Upper lobe of left lung (tissue), 6 donors: ENCODE data around the gene PDK2. TPM values are rescaled to one million over a fixed set of nuclear protein-coding genes. Genes with fewer than 3 reads are reported as not detected.

Experiments
- ATAC-seq, 2 donors: fragments of 200-7000 bp; cut with Tn5 transposase; one replicate each; pipeline ENCODE4 v1.9.1; 2022; ENCODE audit warnings: mild to moderate bottlenecking in 2 of 2, moderate library complexity in 2 of 2; ENCODE audit not compliant: low FRiP score in 2 of 2
- DNase-seq, 2 donors: peaks; one replicate each; pipeline ENCODE4 v3.0.0-alpha.2; 2019 to 2020
- H3K27ac ChIP-seq, 4 donors: fragments of 200-600 bp; sonication (generic); one replicate each; pipeline ENCODE4 v1.5.1; 2016 to 2019
- H3K27me3 ChIP-seq, 4 donors: fragments of 200-600 bp; sonication (generic); one replicate each; pipeline ENCODE4 v1.5.1; 2017 to 2019
- H3K36me3 ChIP-seq, 4 donors: fragments of 200-600 bp; sonication (generic); one replicate each; pipeline ENCODE4 v1.5.1; 2016 to 2019
- H3K4me1 ChIP-seq, 4 donors: fragments of 200-600 bp; sonication (generic); one replicate each; pipeline ENCODE4 v1.5.1; 2018 to 2019
- H3K4me3 ChIP-seq, 4 donors: fragments of 200-600 bp; sonication (generic); one replicate each; pipeline ENCODE4 v1.5.1; 2017 to 2019; ENCODE audit warnings: mild to moderate bottlenecking in 2 of 4, moderate library complexity in 1 of 4
- H3K9me3 ChIP-seq, 4 donors: fragments of 200-600 bp; sonication (generic); one replicate each; pipeline ENCODE4 v1.5.1; 2018 to 2019
- CTCF ChIP-seq, 6 experiments: fragments of 450-650 bp in 4 of 6; fragments of 200-600 bp in 2 of 6; sonication (generic) in 2 of 6; IDR thresholded peaks; one replicate each; pipeline ENCODE4 v1.5.1; 2016 to 2019; ENCODE audit warnings: antibody characterized with exemption in 6 of 6
- EP300 ChIP-seq, 4 donors: sonication (generic); formaldehyde crosslinking; IDR thresholded peaks; one replicate each; pipeline ENCODE4 v1.5.1; 2017; ENCODE audit warnings: antibody characterized with exemption in 4 of 4, control low read depth in 2 of 4
- POLR2A ChIP-seq, 4 donors: fragments of 450-650 bp; IDR thresholded peaks; one replicate each; pipeline ENCODE4 v1.5.1; 2016 to 2017; ENCODE audit warnings: antibody characterized with exemption in 4 of 4, mild to moderate bottlenecking in 2 of 4
- POLR2AphosphoS5 ChIP-seq, 2 donors: sonication (generic); formaldehyde crosslinking; IDR thresholded peaks; one replicate each; pipeline ENCODE4 v1.5.1; 2017; ENCODE audit warnings: antibody characterized with exemption in 2 of 2
- whole genome bisulfite sequencing, 2 donors: methylation state at CpG; one replicate each; pipeline ENCODE4 v1.1.5; 2017 to 2018; 5-methylcytosine and 5-hydroxymethylcytosine counted together
- total RNA-seq, 6 donors: library from RNA; depleted of rRNA in 4 of 6; stranded (reverse); fragments of >200 nt in 4 of 6; gene quantifications; one replicate each; pipeline versions ENCODE4 v1.1.0 to v1.2.1, GENCODE V29; 2016 to 2021
- donor health status: DM: no; HTN: no; CAD: no; lungs with moderate emphysema.
- donor health status: DM: no; HTN: yes; CAD: no; lungs with severe emphysema.

PDK2 gene
- total RNA-seq, 6 donors from 2014 or later: 15.7 to 80.7 (median 34.9) TPM

DNA sequence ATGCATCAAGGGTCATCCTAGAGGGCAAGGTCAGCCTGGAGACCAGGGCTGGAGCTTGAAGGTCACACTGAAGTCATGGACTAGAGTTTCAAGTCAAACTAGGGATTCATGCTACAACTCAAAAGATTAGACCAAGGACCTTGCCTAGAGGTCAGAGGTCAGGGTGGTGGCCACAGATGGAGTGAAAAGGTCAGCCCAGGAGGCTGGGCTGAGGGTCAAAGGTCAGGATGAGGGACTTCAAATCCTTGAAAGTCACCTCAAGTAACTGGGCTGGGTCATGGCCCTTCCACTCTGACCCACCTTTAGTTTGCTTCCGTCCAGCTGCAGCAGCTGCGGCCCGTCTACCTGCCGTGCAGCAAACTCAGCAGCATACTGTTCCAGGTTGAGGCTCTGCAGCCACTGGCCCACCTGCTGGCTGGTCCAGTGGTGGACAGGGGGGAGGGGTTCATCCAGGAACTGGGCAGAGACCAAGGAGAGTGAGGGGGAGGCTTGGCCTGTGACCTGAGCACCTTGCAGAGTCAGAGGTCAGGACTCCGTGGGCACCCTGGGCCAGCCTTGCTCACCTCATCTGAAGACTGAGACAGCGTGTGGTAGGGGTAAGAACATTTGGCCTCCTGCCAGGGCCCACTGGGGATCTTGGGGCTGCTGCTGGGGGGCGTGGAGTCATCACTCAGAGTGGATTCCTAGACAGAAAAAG, 18.6 kb downstream of the PDK2 start:
- TF ChIP-seq POLR2AphosphoS5 (IDR thresholded peaks at IDR 0.05) (no peak), POLR2A (IDR thresholded peaks at IDR 0.05) (no peak), CTCF (IDR thresholded peaks at IDR 0.05) (no peak)
- H3K9me3 ChIP-seq: no peaks in the 10 kb centered on the region
- H3K27me3 ChIP-seq: peaks cover 0 to 8% (median 0%) of the 10 kb centered on the region in 4 donors
- WGBS, 2 donors: 82% methylated on average over 7 of the region's 7 CpGs; no CpG with 5 or more reads in 1 of the 2 donors
- H3K4me1 ChIP-seq: peaks cover 9 to 35% (median 24%) of the 10 kb centered on the region in 4 donors
- peak in 1 of 2 donors; percentile 57 for DNase-seq
- peaks cover 0 to 18% (median 9%) of the 10 kb centered on the region in 4 donors for H3K36me3 ChIP-seq
- H3K4me3 ChIP-seq: no peak overlapping the region
- peak overlapping the region in 1 of 4 donors; percentile 86 for H3K27ac ChIP-seq
- no peak for ATAC-seq

GRCh38 chr17:50114401-50114800, 19.2 kb downstream of the PDK2 start:
- no peak overlapping the region for H3K4me3 ChIP-seq
- no peak for ATAC-seq
- no peak overlapping the region for H3K27ac ChIP-seq
- 89 to 94% methylated on average over 3 to 4 of the region's 4 CpGs for WGBS, 2 donors
- no peak for DNase-seq
- no peaks in the 10 kb centered on the region for H3K9me3 ChIP-seq
- peaks cover 0 to 12% (median 3%) of the 10 kb centered on the region in 4 donors for H3K36me3 ChIP-seq
- peaks cover 0 to 8% (median 0%) of the 10 kb centered on the region in 4 donors for H3K27me3 ChIP-seq
- H3K4me1 ChIP-seq: peaks cover 9 to 35% (median 24%) of the 10 kb centered on the region in 4 donors
- TF ChIP-seq CTCF (IDR thresholded peaks at IDR 0.05): no peak
- TF ChIP-seq POLR2A (IDR thresholded peaks at IDR 0.05): no peak
- no peak for TF ChIP-seq EP300 (IDR thresholded peaks at IDR 0.05)
- TF ChIP-seq POLR2AphosphoS5 (IDR thresholded peaks at IDR 0.05): no peak

DNA sequence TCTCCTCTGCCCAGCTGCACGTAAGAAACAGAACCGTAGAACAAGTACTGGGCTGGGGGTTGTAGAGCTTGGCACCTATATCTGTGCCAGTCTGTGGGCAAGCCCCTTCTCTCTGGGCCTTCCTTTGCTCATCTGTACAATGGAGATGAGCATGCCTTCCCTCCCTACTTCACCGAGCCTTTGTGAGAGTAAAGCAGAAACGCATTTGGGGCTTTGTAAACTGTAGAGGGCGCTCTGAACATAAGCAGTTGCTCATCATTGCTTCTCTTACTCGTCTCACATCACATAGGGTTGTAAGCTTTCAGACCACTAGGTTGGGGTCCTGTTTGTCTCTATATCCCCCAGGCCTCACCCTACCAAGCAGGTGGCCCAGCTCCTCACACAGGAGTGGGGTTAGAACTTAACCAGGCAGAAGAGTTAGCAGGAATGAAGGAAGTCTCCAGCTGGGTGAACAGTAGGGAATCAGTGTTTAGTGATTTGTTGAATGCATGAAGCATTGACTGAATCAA, 19.8 kb downstream of the PDK2 start:
- ATAC-seq (no peak), DNase-seq (no peak)
- no peak overlapping the region for H3K4me3 ChIP-seq
- peaks cover 9 to 35% (median 24%) of the 10 kb centered on the region in 4 donors for H3K4me1 ChIP-seq
- 29 to 41% methylated on average over 6 of the region's 6 CpGs for WGBS, 2 donors
- TF ChIP-seq POLR2A (IDR thresholded peaks at IDR 0.05) (no peak), EP300 (IDR thresholded peaks at IDR 0.05) (no peak), CTCF (IDR thresholded peaks at IDR 0.05) (peak in 4 of 6 experiments; percentile 30 to 44 (median 38))
- H3K9me3 ChIP-seq: no peaks in the 10 kb centered on the region
- H3K36me3 ChIP-seq: peaks cover 0 to 7% (median under 1%) of the 10 kb centered on the region in 4 donors
- peaks cover 0 to 8% (median 0%) of the 10 kb centered on the region in 4 donors for H3K27me3 ChIP-seq
- no peak overlapping the region for H3K27ac ChIP-seq

- peak in 1 of 2 donors; percentile 66 for DNase-seq
- peaks cover 0 to 8% (median 0%) of the 10 kb centered on the region in 4 donors for H3K27me3 ChIP-seq
- WGBS, 2 donors: 41 to 52% methylated on average over 12 to 17 of the region's 17 CpGs
Observed at GRCh38 chr17:50115756-50116155, 20.6 kb downstream of the PDK2 start.

GRCh38 chr17:50117202-50118051, 22.3 kb downstream of the PDK2 start:
- DNase-seq (peak; percentile 51 to 94), ATAC-seq (peak; percentile 35 to 84)
- H3K4me3 ChIP-seq: peak overlapping the region in 2 of 4 donors; percentile 11 to 17
- TF ChIP-seq POLR2AphosphoS5 (IDR thresholded peaks at IDR 0.05): no peak
- peak; percentile 52 to 89 (median 77) for TF ChIP-seq CTCF (IDR thresholded peaks at IDR 0.05)
- 21 to 55% methylated on average over 7 to 26 of the region's 64 CpGs for WGBS, 2 donors
- H3K27me3 ChIP-seq: peaks cover 0 to 8% (median 0%) of the 10 kb centered on the region in 4 donors
- H3K27ac ChIP-seq: no peak overlapping the region
- H3K4me1 ChIP-seq: peaks cover under 1 to 19% (median 11%) of the 10 kb centered on the region in 4 donors
- no peaks in the 10 kb centered on the region for H3K36me3 ChIP-seq
- H3K9me3 ChIP-seq: no peaks in the 10 kb centered on the region

More at GRCh38 chr17:50115756-50116155, 20.6 kb downstream of the PDK2 start:
- H3K36me3 ChIP-seq: no peaks in the 10 kb centered on the region
- H3K4me3 ChIP-seq: no peak overlapping the region
- peaks cover 9 to 35% (median 24%) of the 10 kb centered on the region in 4 donors for H3K4me1 ChIP-seq
- no peak for TF ChIP-seq POLR2AphosphoS5 (IDR thresholded peaks at IDR 0.05)
- no peak for ATAC-seq
- H3K9me3 ChIP-seq: no peaks in the 10 kb centered on the region
- peak overlapping the region in 1 of 4 donors; percentile 44 for H3K27ac ChIP-seq
